HL-60 (cell line): ENCODE measurements around the gene ITGAD.

ENCODE experiments used
- CTCF ChIP-seq: IDR thresholded peaks from one replicate; pipeline ENCODE4 v1.5.1; 2011; ENCODE audit warnings: low read length, control low read depth, inconsistent platforms; ENCODE audit not compliant: insufficient read depth
- GABPA ChIP-seq: IDR thresholded peaks from 2 replicates; pipeline ENCODE4 v1.6.1; 2012; ENCODE audit warnings: low read depth
- POLR2AphosphoS5 ChIP-seq: IDR thresholded peaks from 2 replicates; pipeline ENCODE4 v1.6.1; 2012; ENCODE audit warnings: low read depth
- SPI1 ChIP-seq: IDR thresholded peaks from 2 replicates; pipeline ENCODE4 v1.6.1; 2012; ENCODE audit warnings: low read depth, mild to moderate bottlenecking, borderline replicate concordance
- TF ChIP-seq, protein P1 (sequence below): IDR thresholded peaks from 2 replicates; pipeline ENCODE4 v1.6.1; 2012; ENCODE audit warnings: low read depth; ENCODE audit not compliant: insufficient replicate concordance

DNA sequence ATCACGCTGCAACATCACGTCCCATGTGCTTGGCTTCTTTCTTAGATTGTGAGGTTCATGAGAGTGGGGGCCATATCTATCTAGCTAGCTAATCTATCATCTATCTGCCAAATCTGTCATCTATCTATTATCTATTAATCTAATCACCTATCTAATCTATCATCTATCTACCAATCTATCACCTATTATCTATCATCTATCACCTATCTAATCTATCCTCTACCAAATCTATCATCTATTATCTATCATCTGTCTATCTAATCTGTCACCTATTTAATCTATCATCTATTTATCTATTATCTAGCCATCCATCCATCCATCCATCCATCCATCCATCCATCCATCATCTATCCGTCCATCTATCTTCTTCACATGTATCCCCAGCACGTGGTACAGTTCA, 20.8 kb downstream of the ITGAD start:
- TF ChIP-seq CTCF (no peak), POLR2AphosphoS5 (no peak), SPI1 (no peak), GABPA (no peak)
- TF ChIP-seq, protein P1, sequence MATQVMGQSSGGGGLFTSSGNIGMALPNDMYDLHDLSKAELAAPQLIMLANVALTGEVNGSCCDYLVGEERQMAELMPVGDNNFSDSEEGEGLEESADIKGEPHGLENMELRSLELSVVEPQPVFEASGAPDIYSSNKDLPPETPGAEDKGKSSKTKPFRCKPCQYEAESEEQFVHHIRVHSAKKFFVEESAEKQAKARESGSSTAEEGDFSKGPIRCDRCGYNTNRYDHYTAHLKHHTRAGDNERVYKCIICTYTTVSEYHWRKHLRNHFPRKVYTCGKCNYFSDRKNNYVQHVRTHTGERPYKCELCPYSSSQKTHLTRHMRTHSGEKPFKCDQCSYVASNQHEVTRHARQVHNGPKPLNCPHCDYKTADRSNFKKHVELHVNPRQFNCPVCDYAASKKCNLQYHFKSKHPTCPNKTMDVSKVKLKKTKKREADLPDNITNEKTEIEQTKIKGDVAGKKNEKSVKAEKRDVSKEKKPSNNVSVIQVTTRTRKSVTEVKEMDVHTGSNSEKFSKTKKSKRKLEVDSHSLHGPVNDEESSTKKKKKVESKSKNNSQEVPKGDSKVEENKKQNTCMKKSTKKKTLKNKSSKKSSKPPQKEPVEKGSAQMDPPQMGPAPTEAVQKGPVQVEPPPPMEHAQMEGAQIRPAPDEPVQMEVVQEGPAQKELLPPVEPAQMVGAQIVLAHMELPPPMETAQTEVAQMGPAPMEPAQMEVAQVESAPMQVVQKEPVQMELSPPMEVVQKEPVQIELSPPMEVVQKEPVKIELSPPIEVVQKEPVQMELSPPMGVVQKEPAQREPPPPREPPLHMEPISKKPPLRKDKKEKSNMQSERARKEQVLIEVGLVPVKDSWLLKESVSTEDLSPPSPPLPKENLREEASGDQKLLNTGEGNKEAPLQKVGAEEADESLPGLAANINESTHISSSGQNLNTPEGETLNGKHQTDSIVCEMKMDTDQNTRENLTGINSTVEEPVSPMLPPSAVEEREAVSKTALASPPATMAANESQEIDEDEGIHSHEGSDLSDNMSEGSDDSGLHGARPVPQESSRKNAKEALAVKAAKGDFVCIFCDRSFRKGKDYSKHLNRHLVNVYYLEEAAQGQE, result no peak
